Neural progenitor cell (in vitro differentiated cells): ENCODE data around the gene C3AR1. TPM values are rescaled to one million over a fixed set of nuclear protein-coding genes. Genes with fewer than 3 reads are reported as not detected.
A peak's percentile ranks its signal among the peaks of the same experiment; 100 is the strongest.

Experiments
- DNase-seq: peaks from one replicate; pipeline ENCODE4 v3.0.0-alpha.2; 2016; ENCODE audit warnings: low spot score
- H2AFZ ChIP-seq: fragments of 200-600 bp; sonication (generic); replicated peaks from 2 replicates; pipeline ENCODE4 v1.6.1; 2016; ENCODE audit warnings: antibody characterized with exemption
- H3F3A ChIP-seq: fragments of 200-600 bp; sonication (generic); 2 replicates; pipeline ENCODE4 v1.6.1; 2016; ENCODE audit warnings: antibody characterized with exemption, low read depth
- H3K27ac ChIP-seq: fragments of 200-600 bp; sonication (generic); 2 replicates; pipeline ENCODE4 v1.5.1; 2016; ENCODE audit warnings: mild to moderate bottlenecking
- H3K27me3 ChIP-seq: fragments of 200-600 bp; sonication (generic); 2 replicates; pipeline ENCODE4 v1.6.1; 2016; ENCODE audit warnings: mild to moderate bottlenecking, moderate library complexity
- H3K36me3 ChIP-seq: fragments of 200-600 bp; sonication (generic); 2 replicates; pipeline ENCODE4 v1.5.1; 2016
- H3K4me1 ChIP-seq: fragments of 200-600 bp; sonication (generic); 2 replicates; pipeline ENCODE4 v1.6.1; 2016; ENCODE audit warnings: mixed run types
- H3K4me2 ChIP-seq: fragments of 200-600 bp; sonication (generic); 2 replicates; pipeline ENCODE4 v1.6.1; 2016
- H3K4me3 ChIP-seq: fragments of 200-600 bp; sonication (generic); 2 replicates; pipeline ENCODE4 v1.5.1; 2016
- H3K79me2 ChIP-seq: fragments of 200-600 bp; sonication (generic); 2 replicates; pipeline ENCODE4 v1.6.1; 2016; ENCODE audit warnings: low read depth
- H3K9ac ChIP-seq: fragments of 200-600 bp; sonication (generic); 2 replicates; pipeline ENCODE4 v1.6.1; 2016
- H3K9me3 ChIP-seq: fragments of 200-600 bp; sonication (generic); 2 replicates; pipeline ENCODE4 v1.5.1; 2016; ENCODE audit warnings: low read depth
- H4K20me1 ChIP-seq: fragments of 200-600 bp; sonication (generic); 2 replicates; pipeline ENCODE4 v1.6.1; 2016; ENCODE audit warnings: low read depth
- H3K27ac Mint-ChIP-seq: 3 replicates; pipeline ENCODE4 v1.8.0; 2021; ENCODE audit warnings: mixed read lengths
- H3K27me3 Mint-ChIP-seq: 2 replicates; pipeline ENCODE4 v1.8.0; 2022; ENCODE audit warnings: low read depth, mild to moderate bottlenecking, inconsistent platforms, moderate library complexity, mixed read lengths; ENCODE audit not compliant: insufficient read depth
- H3K36me3 Mint-ChIP-seq: 3 replicates; pipeline ENCODE4 v1.8.0; 2021; ENCODE audit warnings: mixed read lengths
- H3K4me1 Mint-ChIP-seq: 3 replicates; pipeline ENCODE4 v1.8.0; 2021; ENCODE audit warnings: mixed read lengths
- H3K4me3 Mint-ChIP-seq: 3 replicates; pipeline ENCODE4 v1.8.0; 2021; ENCODE audit warnings: mild to moderate bottlenecking, moderate library complexity, mixed read lengths
- H3K9me3 Mint-ChIP-seq: 3 replicates; pipeline ENCODE4 v1.8.0; 2020; ENCODE audit warnings: mixed read lengths
- CTCF ChIP-seq: fragments of 200-600 bp; sonication (generic); IDR thresholded peaks from 2 replicates; pipeline ENCODE4 v1.5.1; 2017; ENCODE audit warnings: antibody characterized with exemption, mild to moderate bottlenecking
- EZH2 ChIP-seq: fragments of 200-600 bp; sonication (generic); IDR thresholded peaks from 2 replicates; pipeline ENCODE4 v1.6.1; 2017; ENCODE audit warnings: antibody characterized with exemption, mild to moderate bottlenecking, moderate library complexity
- EZH2phosphoT487 ChIP-seq: fragments of 200-600 bp; sonication (generic); IDR thresholded peaks from 2 replicates; pipeline ENCODE4 v1.6.1; 2017; ENCODE audit warnings: antibody characterized with exemption
- total RNA-seq: library from RNA; depleted of rRNA; stranded (reverse); fragments of >200 nt; gene quantifications from 2 replicates; pipeline ENCODE4 v1.2.3, GENCODE V29; 2015; ENCODE audit warnings: low replicate concordance

Gene C3AR1
- total RNA-seq, 1 donor from 2014 or later = not detected

GRCh38 chr12:8045952-8046944, 19.9 kb downstream of the C3AR1 start:
- Histone ChIP-seq H3K79me2 (no peaks in the 10 kb centered on the region), H3K4me3 (no peak overlapping the region), H3K27me3 (no peaks in the 10 kb centered on the region), H3K4me2 (no peak overlapping the region), H3K9ac (no peak overlapping the region), H3K36me3 (no peaks in the 10 kb centered on the region), H3K9me3 (no peaks in the 10 kb centered on the region), H3K27ac (no peak overlapping the region), H4K20me1 (no peaks in the 10 kb centered on the region), H2AFZ (no peak overlapping the region), H3F3A (no peaks in the 10 kb centered on the region), H3K4me1 (no peaks in the 10 kb centered on the region)
- peak; percentile 80 for DNase-seq
- Mint-ChIP-seq H3K4me3 (no peak overlapping the region), H3K9me3 (no peaks in the 10 kb centered on the region), H3K27ac (no peak overlapping the region), H3K4me1 (no peaks in the 10 kb centered on the region), H3K27me3 (peaks cover 2% of the 10 kb centered on the region), H3K36me3 (peaks cover 39% of the 10 kb centered on the region)
- no peak for TF ChIP-seq EZH2
- TF ChIP-seq CTCF = peak; percentile 92

- peaks cover 5% of the 10 kb centered on the region for H3K79me2 ChIP-seq
- Mint-ChIP-seq H3K4me3 (no peak overlapping the region), H3K27ac (no peak overlapping the region), H3K36me3 (peaks cover 22% of the 10 kb centered on the region), H3K4me1 (peaks cover 23% of the 10 kb centered on the region), H3K27me3 (no peaks in the 10 kb centered on the region), H3K9me3 (no peaks in the 10 kb centered on the region)
- no peaks in the 10 kb centered on the region for H3K36me3 ChIP-seq
- no peak overlapping the region for H3K27ac ChIP-seq
- H3K9ac ChIP-seq = no peak overlapping the region
- TF ChIP-seq CTCF (no peak), EZH2phosphoT487 (no peak), EZH2 (no peak)
- peaks cover 10% of the 10 kb centered on the region for H3F3A ChIP-seq
- H3K4me2 ChIP-seq = no peak overlapping the region
- no peaks in the 10 kb centered on the region for H3K9me3 ChIP-seq
- H3K4me3 ChIP-seq = no peak overlapping the region
- H4K20me1 ChIP-seq = peaks cover 24% of the 10 kb centered on the region
- H2AFZ ChIP-seq = no peak overlapping the region
- H3K27me3 ChIP-seq = no peaks in the 10 kb centered on the region
- peaks cover 23% of the 10 kb centered on the region for H3K4me1 ChIP-seq
- DNase-seq = no peak
Observed at GRCh38 chr12:8040791-8041190, 25.4 kb downstream of the C3AR1 start.

GRCh38 chr12:8038659-8039114, 27.5 kb downstream of the C3AR1 start:
- Histone ChIP-seq H2AFZ (no peak overlapping the region), H3K27ac (no peak overlapping the region), H3K4me3 (peak overlapping the region; percentile 34), H3K4me1 (peaks cover 31% of the 10 kb centered on the region), H3F3A (peaks cover 16% of the 10 kb centered on the region), H3K79me2 (peaks cover 5% of the 10 kb centered on the region), H4K20me1 (peaks cover 31% of the 10 kb centered on the region), H3K9ac (no peak overlapping the region), H3K27me3 (no peaks in the 10 kb centered on the region), H3K9me3 (no peaks in the 10 kb centered on the region), H3K4me2 (peak overlapping the region; percentile 70), H3K36me3 (no peaks in the 10 kb centered on the region)
- H3K4me1 Mint-ChIP-seq = peaks cover 37% of the 10 kb centered on the region
- no peak overlapping the region for H3K27ac Mint-ChIP-seq
- H3K36me3 Mint-ChIP-seq = peaks cover 16% of the 10 kb centered on the region
- no peaks in the 10 kb centered on the region for H3K27me3 Mint-ChIP-seq
- no peak for TF ChIP-seq EZH2
- TF ChIP-seq CTCF = no peak
- no peak for TF ChIP-seq EZH2phosphoT487
- peak overlapping the region; percentile 60 for H3K4me3 Mint-ChIP-seq
- DNase-seq = peak; percentile 73
- H3K9me3 Mint-ChIP-seq = no peaks in the 10 kb centered on the region
